ENCODE results near the gene CFHR1. TPM values are rescaled to one million over a fixed set of nuclear protein-coding genes. Genes with fewer than 3 reads are reported as not detected.
"Not testable (repeated sequence)": the region's sequence is repeated elsewhere in the genome, so short reads cannot be mapped to it uniquely, and the experiment has no call there.

CFHR1 gene
- total RNA-seq, 1 experiment from 2014 or later = 0.34 TPM

- CTCF ChIA-PET = no interaction called here
- TF ChIP-seq ZBTB33 (IDR thresholded peaks at IDR 0.05; ENCODE audit: extremely low read depth, insufficient replicate concordance, low read length) (no peak), POLR2A (IDR thresholded peaks at IDR 0.05; ENCODE audit: borderline replicate concordance, extremely low read depth, insufficient read depth, insufficient read length) (no peak), FOSL1 (IDR thresholded peaks at IDR 0.05; ENCODE audit: low read depth) (no peak), EZH2 (IDR thresholded peaks at IDR 0.05) (no peak), SIN3A (IDR thresholded peaks at IDR 0.05; ENCODE audit: low read depth) (no peak), CEBPB (IDR thresholded peaks at IDR 0.05; ENCODE audit: low read depth) (no peak)
- TF ChIP-seq, protein P1, sequence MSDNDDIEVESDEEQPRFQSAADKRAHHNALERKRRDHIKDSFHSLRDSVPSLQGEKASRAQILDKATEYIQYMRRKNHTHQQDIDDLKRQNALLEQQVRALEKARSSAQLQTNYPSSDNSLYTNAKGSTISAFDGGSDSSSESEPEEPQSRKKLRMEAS (IDR thresholded peaks at IDR 0.05) = no peak
- Histone ChIP-seq H3K36me3 (ENCODE audit: control insufficient read depth in 1 of 2, insufficient read depth in 2 of 2, low read length in 2 of 2) (no peaks in the 10 kb centered on the region), H3K27ac (ENCODE audit: low read depth, low read length) (no peak overlapping the region), H3K79me2 (ENCODE audit: insufficient read depth, low read length) (no peaks in the 10 kb centered on the region), H3K9ac (ENCODE audit: low read length) (no peak overlapping the region), H3K9me2 (ENCODE audit: insufficient read depth) (no peaks in the 10 kb centered on the region), H2AFZ (ENCODE audit: low read depth, low read length, poor library complexity, severe bottlenecking) (no peak overlapping the region), H3K9me3 (ENCODE audit: control insufficient read depth in 1 of 2, insufficient read depth in 1 of 2, low read depth in 1 of 2, low read length in 2 of 2) (no peaks in the 10 kb centered on the region), H4K20me1 (ENCODE audit: insufficient read depth) (no peaks in the 10 kb centered on the region), H3K4me2 (ENCODE audit: low read length) (no peak overlapping the region), H3K27me3 (ENCODE audit: insufficient read depth, low read length) (no peaks in the 10 kb centered on the region), H3K4me1 (ENCODE audit: control insufficient read depth in 1 of 2, insufficient read depth in 2 of 2, low read length in 2 of 2) (no peaks in the 10 kb centered on the region), H3K4me3 (replicated peaks in 1 of 2; ENCODE audit: low read depth in 1 of 2, low read length in 2 of 2) (no peak overlapping the region)
- RAD21 ChIA-PET (ENCODE audit: low non-redundant PET in 1 of 2, low total read pairs in 2 of 2, uncharacterized antibody in 2 of 2, unreplicated experiment in 2 of 2) = no interaction called here
- intact Hi-C loops (cut with micrococcal nuclease) = no loop called here
- DNase-seq (ENCODE audit: low read depth, low spot score) = no peak
- no peak for ATAC-seq
- BruUV-seq (replicated peaks) = no TSS peak
- POLR2A ChIA-PET = no interaction called here
Observed at GRCh38 chr1:196808529-196809235, 10.8 kb upstream of the CFHR1 start.

GRCh38 chr1:196817442-196817841, 2.1 kb upstream of the CFHR1 start:
- BruUV-seq (replicated peaks); POLR2A ChIA-PET; CTCF ChIA-PET; DNase-seq (ENCODE audit: low read depth, low spot score); H2AFZ ChIP-seq (ENCODE audit: low read depth, low read length, poor library complexity, severe bottlenecking); H3K9ac ChIP-seq (ENCODE audit: low read length); H3K4me1 ChIP-seq (ENCODE audit: control insufficient read depth in 1 of 2, insufficient read depth in 2 of 2, low read length in 2 of 2); RAD21 ChIA-PET (ENCODE audit: low non-redundant PET in 1 of 2, low total read pairs in 2 of 2, uncharacterized antibody in 2 of 2, unreplicated experiment in 2 of 2); H4K20me1 ChIP-seq (ENCODE audit: insufficient read depth); intact Hi-C loops (cut with micrococcal nuclease); H3K4me2 ChIP-seq (ENCODE audit: low read length); H3K4me3 ChIP-seq (replicated peaks in 1 of 2; ENCODE audit: low read depth in 1 of 2, low read length in 2 of 2); ATAC-seq; H3K27ac ChIP-seq (ENCODE audit: low read depth, low read length); H3K9me2 ChIP-seq (ENCODE audit: insufficient read depth); H3K79me2 ChIP-seq (ENCODE audit: insufficient read depth, low read length); H3K36me3 ChIP-seq (ENCODE audit: control insufficient read depth in 1 of 2, insufficient read depth in 2 of 2, low read length in 2 of 2); H3K27me3 ChIP-seq (ENCODE audit: insufficient read depth, low read length); H3K9me3 ChIP-seq (ENCODE audit: control insufficient read depth in 1 of 2, insufficient read depth in 1 of 2, low read depth in 1 of 2, low read length in 2 of 2): not testable (repeated sequence)

Data from HCT116 (cell line).